RWPE1 (cell line): ENCODE measurements around the gene SPRING1.
A peak's percentile ranks its signal among the peaks of the same experiment; 100 is the strongest.

Experiments
- CTCF ChIA-PET: fragments of 350-600 bp; sonication (Branson Sonifier 250); formaldehyde crosslinking; extraction: SDS; loops from one replicate; lab custom pipeline; 2021; lab: Yijun Ruan, JAX
- POLR2A ChIA-PET: fragments of 400-600 bp; formaldehyde crosslinking; extraction: SDS; loops from one replicate; lab custom pipeline; 2020; ENCODE audit warnings: antibody characterized with exemption; ENCODE audit not compliant: low non-redundant PET; lab: Yijun Ruan, JAX
- DNase-seq: peaks from one replicate; pipeline ENCODE4 v3.0.0; 2012; ENCODE audit warnings: low spot score
- H3K27ac ChIP-seq: fragments of 450-650 bp; 2 replicates; pipeline ENCODE4 v1.5.1; 2017
- CTCF ChIP-seq: fragments of 450-650 bp; conservative IDR thresholded peaks from 2 replicates; pipeline ENCODE4 v1.5.1; 2017; ENCODE audit warnings: low read depth, mild to moderate bottlenecking

The SPRING1 gene

GRCh38 chr12:116737774-116738657 is at the start of gene SPRING1, which contains the start of gene RNFT2:
Gene SPRING1, minus strand, starts transcription at chr12:116738069. Its CDS starts 169 bp downstream, at chr12:116737900.
Gene RNFT2, plus strand, starts transcription at chr12:116738315. Its CDS starts 2,183 bp downstream, at chr12:116740498.
- CTCF ChIA-PET: no interaction called here
- no peak for TF ChIP-seq CTCF
- H3K27ac ChIP-seq: peak within 1 kb of the TSS; percentile 64
- POLR2A ChIA-PET: no interaction called here
- DNase-seq: peak; percentile 100

GRCh38 chr12:116784238-116784612 is 46.4 kb upstream of the SPRING1 start:
- no peak overlapping the region for H3K27ac ChIP-seq
- ChIA-PET POLR2A (no interaction called here), CTCF (interaction anchor here (0.6 kb wide), 1 partner anchor 34 kb away, joined by 3 read pairs; no protein-coding TSS in a partner anchor)
- TF ChIP-seq CTCF: no peak
- DNase-seq: peak; percentile 17

- CTCF ChIA-PET: interaction anchor here (0.6 kb wide), 2 partner anchors 19 to 34 kb away, joined by 3 read pairs; no protein-coding TSS in a partner anchor
- POLR2A ChIA-PET: no interaction called here
- TF ChIP-seq CTCF: no peak
- DNase-seq: no peak
- H3K27ac ChIP-seq: no peak overlapping the region
These were observed 45.8 kb upstream of the SPRING1 start for GRCh38 chr12:116783525-116784237.

- no peak overlapping the region for H3K27ac ChIP-seq
- DNase-seq: no peak
- POLR2A ChIA-PET: no interaction called here
- CTCF ChIA-PET: no interaction called here
- no peak for TF ChIP-seq CTCF
These were observed 43.1 kb upstream of the SPRING1 start for GRCh38 chr12:116780942-116781341.

- ChIA-PET POLR2A (no interaction called here), CTCF (no interaction called here)
- no peak overlapping the region for H3K27ac ChIP-seq
- TF ChIP-seq CTCF: no peak
- no peak for DNase-seq
These were observed 41.7 kb upstream of the SPRING1 start for GRCh38 chr12:116779597-116779996.

GRCh38 chr12:116777245-116777644 is 39.4 kb upstream of the SPRING1 start:
- no peak overlapping the region for H3K27ac ChIP-seq
- ChIA-PET CTCF (no interaction called here), POLR2A (no interaction called here)
- no peak for DNase-seq
- TF ChIP-seq CTCF: no peak
